BLaER1 treated with 17β-estradiol and CSF1 and Interleukin-3, amounts not matched to agents 10 nM and 100 nM (cell line): Measurements from ENCODE around the gene DHRS3.

Source experiments
- H3K27ac ChIP-seq, 11 experiments: shearing (Covaris generic); formaldehyde crosslinking; 2 replicates each; pipeline ENCODE4 v1.8.1; 2022
- H3K27me3 ChIP-seq, 11 experiments: shearing (Covaris generic); formaldehyde crosslinking; 2 replicates each; pipeline ENCODE4 v1.8.1; 2022
- H3K36me3 ChIP-seq, 11 experiments: shearing (Covaris generic); formaldehyde crosslinking; 2 replicates each; pipeline ENCODE4 v1.8.1; 2022
- H3K4me1 ChIP-seq, 10 experiments: shearing (Covaris generic); formaldehyde crosslinking; 2 replicates each; pipeline ENCODE4 v1.8.1; 2022
- H3K4me2 ChIP-seq, 11 experiments: shearing (Covaris generic); formaldehyde crosslinking; 2 replicates each; pipeline ENCODE4 v1.8.1; 2022
- H3K4me3 ChIP-seq, 10 experiments: shearing (Covaris generic); formaldehyde crosslinking; 2 replicates each; pipeline ENCODE4 v1.8.1; 2022
- H3K9ac ChIP-seq, 11 experiments: shearing (Covaris generic); formaldehyde crosslinking; 2 replicates each; pipeline ENCODE4 v1.8.1; 2022
- H3K9me3 ChIP-seq, 11 experiments: shearing (Covaris generic); formaldehyde crosslinking; replicated peaks in 1 of 11; 2 replicates each; pipeline ENCODE4 v1.8.1; 2022
- H4K20me1 ChIP-seq, 11 experiments: shearing (Covaris generic); formaldehyde crosslinking; 2 replicates each; pipeline ENCODE4 v1.8.1; 2022
- Cebpa-rat ChIP-seq, 11 experiments: shearing (Covaris generic); IDR thresholded peaks; 2 replicates each; pipeline ENCODE4 v1.8.1; 2022

Gene DHRS3

GRCh38 chr1:12609469-12610003, 8.5 kb downstream of the DHRS3 start:
- H3K9me3 ChIP-seq, result peaks cover 5 to 24% (median 18%) of the 10 kb centered on the region in 11 experiments; a peak in 20 of 22 replicates
- no peak overlapping the region for H3K4me2 ChIP-seq
- peaks cover 0 to 5% (median under 1%) of the 10 kb centered on the region in 11 experiments; a peak in 10 of 22 replicates for H3K27me3 ChIP-seq
- TF ChIP-seq Cebpa-rat (IDR thresholded peaks at IDR 0.05), result no peak
- H3K4me1 ChIP-seq, result peaks cover 2 to 29% (median 12%) of the 10 kb centered on the region in 10 experiments
- no peaks in the 10 kb centered on the region; a peak in 1 of 22 replicates for H3K36me3 ChIP-seq
- H3K27ac ChIP-seq, result no peak overlapping the region
- no peaks in the 10 kb centered on the region for H4K20me1 ChIP-seq
- no peak overlapping the region for H3K9ac ChIP-seq
- H3K4me3 ChIP-seq, result no peak overlapping the region

GRCh38 chr1:12608311-12608957, 9.6 kb downstream of the DHRS3 start:
- H3K4me3 ChIP-seq, result no peak overlapping the region
- H4K20me1 ChIP-seq, result no peaks in the 10 kb centered on the region
- H3K9ac ChIP-seq, result no peak overlapping the region
- H3K4me1 ChIP-seq, result peaks cover 13 to 32% (median 22%) of the 10 kb centered on the region in 10 experiments
- H3K27me3 ChIP-seq, result no peaks in the 10 kb centered on the region
- no peak for TF ChIP-seq Cebpa-rat (IDR thresholded peaks at IDR 0.05)
- H3K27ac ChIP-seq, result no peak overlapping the region
- peaks cover 5 to 24% (median 18%) of the 10 kb centered on the region in 11 experiments; a peak in 20 of 22 replicates for H3K9me3 ChIP-seq
- H3K4me2 ChIP-seq, result no peak overlapping the region
- H3K36me3 ChIP-seq, result no peaks in the 10 kb centered on the region; a peak in 1 of 22 replicates

- Histone ChIP-seq H3K27me3 (no peaks in the 10 kb centered on the region), H3K36me3 (no peaks in the 10 kb centered on the region; a peak in 1 of 22 replicates), H3K27ac (no peak overlapping the region), H3K4me2 (no peak overlapping the region), H4K20me1 (no peaks in the 10 kb centered on the region), H3K4me1 (peaks cover 25 to 44% (median 33%) of the 10 kb centered on the region in 10 experiments), H3K4me3 (no peak overlapping the region), H3K9ac (no peak overlapping the region), H3K9me3 (peaks cover 5 to 24% (median 18%) of the 10 kb centered on the region in 11 experiments; a peak in 20 of 22 replicates)
- no peak for TF ChIP-seq Cebpa-rat (IDR thresholded peaks at IDR 0.05)
These were observed 10.7 kb downstream of the DHRS3 start for GRCh38 chr1:12607263-12607662.

GRCh38 chr1:12604986-12605385, 13.0 kb downstream of the DHRS3 start:
- Histone ChIP-seq H4K20me1 (no peaks in the 10 kb centered on the region), H3K4me2 (peak overlapping the region in 10 of 11 experiments; percentile 63 to 94 (median 80); a peak in 19 of 22 replicates), H3K4me1 (peaks cover 46 to 58% (median 50%) of the 10 kb centered on the region in 10 experiments), H3K9me3 (peaks cover 5 to 24% (median 18%) of the 10 kb centered on the region in 11 experiments; a peak in 20 of 22 replicates), H3K9ac (peak overlapping the region in 5 of 11 experiments; percentile 22 to 70 (median 60); a peak in 6 of 22 replicates), H3K36me3 (no peaks in the 10 kb centered on the region; a peak in 1 of 22 replicates), H3K4me3 (no peak overlapping the region), H3K27me3 (no peaks in the 10 kb centered on the region), H3K27ac (peak overlapping the region in 9 of 11 experiments; percentile 60 to 87 (median 81); a peak in 18 of 22 replicates)
- TF ChIP-seq Cebpa-rat (IDR thresholded peaks at IDR 0.05), result no peak

- Histone ChIP-seq H4K20me1 (no peaks in the 10 kb centered on the region), H3K36me3 (no peaks in the 10 kb centered on the region; a peak in 1 of 22 replicates), H3K27me3 (no peaks in the 10 kb centered on the region), H3K4me2 (peak overlapping the region; percentile 43 to 94 (median 78)), H3K27ac (peak overlapping the region in 9 of 11 experiments; percentile 60 to 87 (median 82); a peak in 18 of 22 replicates), H3K4me3 (peak overlapping the region in 2 of 10 experiments; percentile 15 to 29; a peak in 3 of 20 replicates), H3K9me3 (peaks cover 5 to 24% (median 18%) of the 10 kb centered on the region in 11 experiments; a peak in 20 of 22 replicates), H3K4me1 (peaks cover 46 to 60% (median 52%) of the 10 kb centered on the region in 10 experiments), H3K9ac (peak overlapping the region in 9 of 11 experiments; percentile 23 to 76 (median 68); a peak in 18 of 22 replicates)
- peak in 9 of 11 experiments; percentile 41 to 76 (median 64); a peak in 12 of 22 replicates for TF ChIP-seq Cebpa-rat (IDR thresholded peaks at IDR 0.05)
These were observed 13.7 kb downstream of the DHRS3 start for GRCh38 chr1:12604114-12604874.

DNA sequence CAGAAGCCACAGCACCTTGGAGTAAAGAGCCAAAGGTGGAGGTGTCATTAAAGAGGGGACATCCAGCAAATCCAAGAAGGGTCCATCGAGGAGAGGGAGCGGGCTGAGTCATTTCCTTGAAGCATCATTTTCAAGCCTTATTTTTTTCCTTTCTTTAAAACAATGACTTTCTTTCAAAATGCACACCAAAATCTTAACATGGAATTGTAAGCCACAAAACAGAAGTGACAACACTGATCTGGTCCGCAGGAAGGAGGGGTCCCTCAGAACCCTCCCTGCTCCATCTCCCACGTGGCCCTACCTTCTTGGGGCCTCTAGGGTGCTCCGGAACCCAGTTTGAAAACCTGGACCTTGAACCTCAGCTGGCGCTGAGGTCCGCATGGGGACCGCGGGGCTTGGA, 14.8 kb downstream of the DHRS3 start:
- H3K4me2 ChIP-seq, result peak overlapping the region; percentile 43 to 94 (median 78)
- H3K9ac ChIP-seq, result peak overlapping the region in 9 of 11 experiments; percentile 23 to 76 (median 68); a peak in 13 of 22 replicates
- H3K36me3 ChIP-seq, result no peaks in the 10 kb centered on the region; a peak in 1 of 22 replicates
- peaks cover 46 to 63% (median 53%) of the 10 kb centered on the region in 10 experiments for H3K4me1 ChIP-seq
- H3K9me3 ChIP-seq, result peaks cover 5 to 21% (median 18%) of the 10 kb centered on the region in 11 experiments; a peak in 20 of 22 replicates
- peak overlapping the region in 10 of 11 experiments; percentile 11 to 87 (median 82); a peak in 20 of 22 replicates for H3K27ac ChIP-seq
- H3K27me3 ChIP-seq, result peaks cover 0 to 1% (median 0%) of the 10 kb centered on the region in 11 experiments; a peak in 1 of 22 replicates
- peak overlapping the region in 1 of 10 experiments; percentile 43; a peak in 2 of 20 replicates for H3K4me3 ChIP-seq
- TF ChIP-seq Cebpa-rat (IDR thresholded peaks at IDR 0.05), result no peak
- no peaks in the 10 kb centered on the region for H4K20me1 ChIP-seq

DNA sequence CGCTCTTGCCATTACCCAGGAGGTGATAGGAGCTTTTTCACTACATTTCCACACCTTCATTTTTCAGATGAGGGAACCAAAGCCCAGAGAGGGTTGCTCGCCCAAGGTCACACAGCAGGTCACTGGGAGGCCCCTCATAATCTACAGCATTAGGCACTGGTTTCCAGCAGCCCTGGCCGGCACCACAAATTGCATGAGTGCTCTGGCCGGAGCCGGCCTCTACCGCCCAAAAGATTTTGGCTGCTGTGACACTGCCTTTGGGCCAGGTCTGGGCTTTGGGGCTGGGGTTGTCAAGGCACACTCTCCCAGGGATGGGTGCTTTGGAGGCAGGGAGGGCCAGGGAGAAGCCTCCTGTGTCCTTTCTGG, 15.4 kb downstream of the DHRS3 start:
- Histone ChIP-seq H3K9ac (peak overlapping the region in 8 of 11 experiments; percentile 5 to 76 (median 50); a peak in 9 of 22 replicates), H3K4me2 (peak overlapping the region in 10 of 11 experiments; percentile 63 to 94 (median 80); a peak in 19 of 22 replicates)

More for the DNA sequence above, 15.4 kb downstream of the DHRS3 start:
- Histone ChIP-seq H3K9me3 (peaks cover 5 to 15% (median 12%) of the 10 kb centered on the region in 11 experiments; a peak in 20 of 22 replicates), H3K4me3 (peak overlapping the region in 1 of 10 experiments; percentile 43; a peak in 1 of 20 replicates), H3K27me3 (peaks cover 0 to 7% (median 0%) of the 10 kb centered on the region in 11 experiments; a peak in 1 of 22 replicates), H4K20me1 (no peaks in the 10 kb centered on the region), H3K4me1 (peaks cover 52 to 69% (median 58%) of the 10 kb centered on the region in 10 experiments), H3K27ac (peak overlapping the region in 10 of 11 experiments; percentile 11 to 87 (median 82); a peak in 19 of 22 replicates), H3K36me3 (no peaks in the 10 kb centered on the region; a peak in 1 of 22 replicates)
- no peak for TF ChIP-seq Cebpa-rat (IDR thresholded peaks at IDR 0.05)
